GM12878 (cell line): Measurements from ENCODE around the gene CCSER1.

Source experiments
- EP300 ChIP-seq, 2 experiments: fragments of 150-350 bp in 1 of 2; IDR thresholded peaks; 2 replicates each; pipeline ENCODE4 v1.6.1; 2011 to 2012; ENCODE audit warnings: low read depth in 2 of 2, low read length in 2 of 2, borderline replicate concordance in 1 of 2, improper control_type of control experiment in 1 of 2, inconsistent platforms in 1 of 2; ENCODE audit not compliant: control insufficient read depth in 1 of 2
- EZH2 ChIP-seq: IDR thresholded peaks from 2 replicates; pipeline ENCODE4 v1.6.1; 2012; ENCODE audit warnings: low read depth, mild to moderate bottlenecking, control low read depth, inconsistent platforms, low read length, borderline replicate concordance; ENCODE audit not compliant: control insufficient read depth
- POLR2AphosphoS5 ChIP-seq: IDR thresholded peaks from 2 replicates; pipeline ENCODE4 v1.6.1; 2011; ENCODE audit warnings: mild to moderate bottlenecking, low read length, inconsistent platforms
- POU2F2 ChIP-seq: IDR thresholded peaks from 3 replicates; pipeline ENCODE4 v1.6.1; 2011; ENCODE audit warnings: low read depth, mild to moderate bottlenecking, low read length, borderline replicate concordance
- TARDBP ChIP-seq: IDR thresholded peaks from 2 replicates; pipeline ENCODE4 v1.6.1; 2016; ENCODE audit warnings: borderline replicate concordance
- TF ChIP-seq, protein P1 (sequence below): IDR thresholded peaks from 2 replicates; pipeline ENCODE4 v1.6.1; 2012; ENCODE audit warnings: low read depth, low read length, improper control_type of control experiment

DNA sequence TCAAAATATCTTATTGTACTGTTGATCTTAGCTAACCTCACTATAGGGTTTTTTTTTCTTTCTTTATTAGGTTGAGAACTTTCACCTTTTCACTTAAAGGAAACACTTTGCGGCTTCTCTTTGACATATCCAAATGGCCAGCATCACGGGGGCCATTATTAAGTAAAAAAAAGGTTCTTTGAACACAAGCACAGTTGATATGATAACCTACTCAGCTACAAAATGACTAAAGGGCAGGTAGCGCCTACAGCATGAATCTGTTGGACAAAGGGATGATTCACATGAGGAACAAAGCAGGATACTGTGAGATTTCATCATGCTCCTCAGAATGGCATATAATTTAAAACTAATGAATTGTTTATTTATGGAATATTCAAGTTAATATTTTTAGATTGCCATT is 119.6 kb downstream of the CCSER1 start:
- no peak for TF ChIP-seq POU2F2
- TF ChIP-seq EP300 (IDR thresholded peaks at IDR 0.05; ENCODE audit: borderline replicate concordance in 1 of 2, control insufficient read depth in 1 of 2, low read depth in 2 of 2, low read length in 2 of 2) = no peak
- no peak for TF ChIP-seq EZH2
- no peak for TF ChIP-seq TARDBP
- no peak for TF ChIP-seq POLR2AphosphoS5
- TF ChIP-seq, protein P1, sequence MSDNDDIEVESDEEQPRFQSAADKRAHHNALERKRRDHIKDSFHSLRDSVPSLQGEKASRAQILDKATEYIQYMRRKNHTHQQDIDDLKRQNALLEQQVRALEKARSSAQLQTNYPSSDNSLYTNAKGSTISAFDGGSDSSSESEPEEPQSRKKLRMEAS = no peak
